ENCODE measurements around the gene GULP1.
"Not testable (repeated sequence)": the region's sequence is repeated elsewhere in the genome, so short reads cannot be mapped to it uniquely, and the experiment has no call there.

Gene GULP1

DNA sequence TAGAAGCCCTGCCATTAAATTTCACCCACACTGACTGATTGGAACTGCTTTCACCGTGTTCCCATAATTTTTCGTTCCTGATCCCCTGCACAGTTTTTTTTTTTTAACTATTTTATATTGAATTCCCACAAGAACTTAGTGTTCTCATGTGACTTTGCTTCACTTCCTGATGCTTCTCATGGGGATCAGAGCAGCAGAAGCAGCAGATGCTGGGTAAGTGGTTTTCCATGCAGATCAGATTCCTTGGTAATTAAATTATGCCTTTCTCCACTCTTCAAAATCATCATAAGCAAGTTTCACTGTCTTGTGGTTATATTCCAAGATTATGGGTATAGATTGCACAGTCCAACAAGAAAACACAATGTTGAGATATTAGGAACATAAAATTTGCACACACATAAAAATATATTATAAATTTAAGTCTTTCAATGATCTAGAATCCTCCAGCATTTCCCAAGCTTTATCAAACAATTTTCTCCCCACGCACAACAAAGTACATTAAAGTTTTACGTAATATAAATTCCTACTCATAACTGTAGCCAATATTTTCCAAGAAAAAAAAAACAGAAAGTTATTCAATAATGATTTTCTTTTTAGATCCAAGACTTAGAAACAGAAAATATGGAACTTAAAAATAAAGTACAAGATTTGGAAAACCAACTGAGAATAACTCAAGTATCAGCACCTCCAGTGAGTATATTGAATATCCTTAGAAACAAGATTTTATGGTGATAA is 277.9 kb downstream of the GULP1 start:
- DNase-seq: no peak

DNA sequence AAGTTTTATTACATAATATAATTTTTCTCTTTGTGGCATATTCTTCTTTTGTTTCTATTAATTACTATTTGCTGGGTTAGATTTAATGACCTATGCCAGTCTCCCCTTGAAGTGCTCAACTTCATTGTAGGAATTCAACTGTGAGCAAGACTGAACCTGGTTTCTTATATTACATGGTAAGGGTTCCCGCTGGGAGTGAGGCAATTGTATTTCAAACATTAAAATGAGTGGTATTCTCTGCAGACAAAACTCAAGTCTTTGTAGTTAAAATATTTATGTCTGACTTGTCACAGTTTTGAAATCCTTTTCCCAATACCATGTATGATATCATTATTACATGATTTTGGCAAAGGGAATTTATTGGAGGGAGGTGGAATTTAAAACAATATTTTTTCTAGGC is 278.7 kb downstream of the GULP1 start:
- DNase-seq: no peak

DNA sequence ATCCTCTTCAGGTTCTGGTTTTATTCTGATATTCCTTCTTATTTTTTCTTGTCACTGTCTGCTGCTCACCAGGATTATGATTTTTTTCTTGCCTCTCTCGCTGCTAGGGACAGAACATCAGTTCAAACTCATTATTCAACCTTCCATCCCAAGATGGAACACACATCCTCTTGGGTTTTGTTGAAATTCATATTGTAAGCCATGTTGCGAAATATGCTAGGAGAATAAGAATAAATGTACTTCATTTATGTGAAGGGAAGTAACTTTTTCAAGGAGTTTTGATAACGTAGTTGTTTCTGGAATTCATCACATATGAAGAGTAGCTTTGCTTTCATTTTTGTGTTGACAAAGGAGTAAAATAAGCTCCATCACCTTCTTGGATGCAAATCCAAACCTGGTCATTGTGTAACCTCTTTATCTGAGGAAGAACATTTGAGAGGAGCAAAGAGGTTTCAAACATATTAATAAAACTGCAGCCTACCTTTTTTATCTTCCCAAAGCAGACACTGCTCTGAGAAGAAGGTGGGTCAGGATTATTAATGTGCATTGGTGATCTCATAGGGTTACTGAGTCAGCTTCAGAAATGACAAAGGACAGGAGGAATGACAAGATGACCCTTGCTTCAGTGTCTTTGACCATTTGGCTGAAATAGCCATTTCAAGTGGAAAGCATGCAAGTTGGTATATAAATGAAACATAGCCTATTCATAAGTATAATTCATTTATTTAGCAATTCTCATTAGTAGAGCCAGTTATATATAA is 280.0 kb downstream of the GULP1 start:
- DNase-seq: no peak

DNA sequence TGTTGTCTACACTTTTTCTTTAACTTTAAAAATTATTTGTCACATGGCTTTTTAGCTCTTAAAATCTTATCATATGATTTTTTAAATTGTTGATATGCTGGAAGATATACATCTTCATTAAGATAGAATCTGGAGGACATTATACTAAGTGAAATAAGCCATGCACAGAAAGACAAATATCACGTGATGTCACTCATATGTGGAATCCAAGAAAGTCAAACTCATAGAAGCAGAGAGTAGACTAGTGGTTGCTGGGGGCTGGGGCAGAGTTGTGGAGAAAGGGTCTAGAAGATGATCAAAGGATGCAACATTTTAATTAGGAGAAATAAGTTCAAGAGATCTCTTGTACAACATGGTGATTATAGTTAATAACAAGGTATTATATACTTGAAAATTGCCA is 280.9 kb downstream of the GULP1 start:
- DNase-seq: no peak

DNA sequence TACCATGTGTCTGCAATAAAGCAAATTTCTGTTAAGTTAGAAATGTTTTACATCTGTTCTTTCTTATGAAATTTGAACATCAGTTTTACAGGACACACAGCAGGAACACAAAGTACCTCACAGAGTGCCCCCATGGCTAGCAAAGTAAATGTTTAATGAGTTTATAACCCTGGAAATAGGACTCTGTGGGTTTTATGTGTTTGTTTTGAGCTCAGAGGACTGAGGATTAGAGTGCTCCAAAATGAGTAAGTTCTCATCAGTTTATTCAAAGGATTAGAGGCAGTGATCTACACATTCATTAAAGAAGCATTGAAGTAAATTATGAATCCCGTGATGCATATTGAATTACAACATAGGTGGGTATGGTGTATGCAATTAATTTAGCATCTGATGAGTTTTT is 281.8 kb downstream of the GULP1 start:
- DNase-seq: no peak

DNA sequence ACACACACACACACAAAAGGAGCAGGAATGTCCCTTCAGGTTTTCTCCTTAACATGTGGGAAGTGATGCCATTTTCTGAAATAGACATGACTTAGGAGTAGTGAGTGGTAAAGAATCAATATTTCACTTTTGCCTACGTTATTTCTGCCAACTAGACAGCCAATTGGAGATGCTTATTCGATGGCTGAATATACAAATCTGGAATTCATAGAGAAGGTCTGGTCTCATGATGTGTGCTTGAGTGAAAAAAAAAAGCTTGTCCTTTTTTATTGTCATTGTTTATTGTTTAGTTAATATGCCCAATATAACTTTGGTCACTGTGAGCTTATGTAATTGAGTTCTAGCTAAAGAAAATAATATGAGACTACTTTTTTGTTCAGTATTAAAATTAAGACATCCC is 284.3 kb downstream of the GULP1 start:
- DNase-seq: no peak

DNA sequence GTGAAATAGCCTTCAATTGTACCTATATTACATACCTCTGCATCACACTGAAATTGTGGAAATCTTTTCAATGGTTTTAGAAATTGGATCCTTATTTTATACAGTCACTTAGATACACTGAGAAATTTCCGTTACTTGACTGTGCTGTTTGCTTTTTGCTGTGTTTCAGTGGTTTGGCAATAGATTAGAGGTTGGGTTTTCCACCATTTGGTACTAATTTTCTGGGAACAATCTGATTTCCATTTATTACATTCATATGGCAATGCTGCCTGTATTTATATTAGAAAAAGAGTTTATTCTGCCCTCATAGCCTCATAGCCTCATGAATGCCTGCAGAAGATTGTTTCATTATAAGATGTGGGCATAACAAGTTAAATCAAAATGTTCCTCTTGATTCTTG is 285.0 kb downstream of the GULP1 start:
- DNase-seq: no peak

DNA sequence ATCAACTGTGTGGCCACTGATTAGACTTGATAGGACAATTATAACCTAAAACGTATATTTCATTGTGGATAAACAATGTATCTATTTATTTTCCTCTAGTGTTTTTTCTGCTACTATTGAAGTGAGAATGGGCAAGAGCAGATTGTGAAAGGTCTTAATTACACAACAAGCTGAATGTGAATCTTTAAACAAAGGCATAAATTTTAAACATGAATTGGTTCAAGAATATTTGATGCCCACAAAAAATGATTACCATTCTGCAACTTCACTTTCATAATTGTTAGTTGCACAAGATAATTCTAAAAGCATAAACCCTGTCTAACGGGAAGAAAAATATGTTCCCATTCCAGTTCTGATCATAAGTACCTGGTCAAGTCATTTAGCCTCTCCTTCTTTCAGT is 285.6 kb downstream of the GULP1 start:
- no peak for DNase-seq

DNA sequence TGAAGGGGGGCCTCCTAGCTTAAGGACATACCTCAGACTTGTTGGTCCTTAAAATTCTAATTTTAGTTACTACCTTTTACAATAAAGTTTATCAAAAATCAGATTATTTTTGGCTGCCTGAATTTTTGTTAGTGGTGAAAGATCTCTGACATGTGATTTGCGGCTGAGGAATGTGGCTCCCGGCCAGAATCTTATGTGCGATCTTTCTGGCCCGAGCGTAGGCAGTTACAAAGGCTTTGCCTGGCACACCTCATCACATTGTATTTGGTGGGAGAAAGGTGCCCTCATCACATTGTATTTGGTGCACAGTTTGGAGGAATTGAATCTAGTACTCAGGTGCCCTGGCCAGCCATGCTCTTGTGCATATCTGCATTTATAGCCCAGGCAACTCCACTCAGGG is 289.1 kb downstream of the GULP1 start:
- DNase-seq: no peak

DNA sequence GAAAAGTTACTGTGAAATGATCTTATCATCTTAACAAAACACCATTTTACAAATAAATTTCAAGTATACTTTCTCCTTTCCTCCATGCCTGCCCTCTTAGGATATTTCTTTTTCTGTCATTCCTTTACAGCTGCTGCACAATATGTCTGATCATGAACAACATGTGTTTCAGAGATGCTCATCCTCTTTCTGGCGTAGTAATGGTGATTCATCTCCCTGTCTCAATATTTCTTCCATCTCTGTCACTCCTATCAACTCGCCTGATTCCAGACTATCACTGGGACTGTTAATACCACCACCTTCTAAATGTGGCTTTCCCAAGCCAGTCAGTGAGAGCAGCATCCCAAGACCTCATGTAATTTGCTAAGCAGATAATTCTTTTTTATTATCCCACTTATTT is 290.5 kb downstream of the GULP1 start:
- no peak for DNase-seq

DNA sequence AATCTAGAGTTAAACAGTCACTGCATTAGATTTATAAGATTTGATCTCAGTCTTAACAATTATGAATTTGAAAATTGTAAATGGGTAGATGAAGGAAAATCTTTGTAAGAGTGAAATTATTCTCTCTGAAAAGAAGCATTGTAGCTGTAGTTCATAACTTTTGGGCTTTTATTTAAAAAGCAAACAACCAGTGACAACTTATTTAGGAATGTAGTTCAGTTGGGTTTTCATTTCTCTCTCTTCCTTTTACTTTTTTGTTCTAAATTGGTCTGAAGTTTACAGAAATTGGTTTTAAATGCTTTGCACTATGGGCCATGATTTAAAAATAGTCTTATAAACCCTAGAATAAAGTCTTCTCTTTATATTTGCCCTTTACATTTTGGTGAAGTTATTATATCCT is 296.6 kb downstream of the GULP1 start:
- DNase-seq: no peak

DNA sequence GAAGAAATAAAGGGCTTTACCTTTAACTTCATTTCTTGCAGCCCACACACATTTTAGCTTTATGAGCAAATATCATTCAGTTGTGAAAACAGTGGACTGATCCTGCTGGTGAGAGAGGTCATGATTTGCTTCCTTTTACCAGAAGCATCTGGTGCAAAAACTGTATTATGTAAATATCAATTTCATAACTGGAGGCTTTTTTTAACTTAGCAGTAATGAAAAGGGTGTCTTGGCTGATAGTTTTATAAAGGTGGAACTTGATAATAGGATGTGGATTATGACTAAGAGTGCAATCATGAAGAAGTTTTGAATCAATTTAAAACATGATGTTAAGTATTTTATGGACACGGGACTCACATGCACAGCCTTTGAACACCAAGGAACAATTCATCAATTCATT is 304.4 kb downstream of the GULP1 start:
- no peak for DNase-seq

DNA sequence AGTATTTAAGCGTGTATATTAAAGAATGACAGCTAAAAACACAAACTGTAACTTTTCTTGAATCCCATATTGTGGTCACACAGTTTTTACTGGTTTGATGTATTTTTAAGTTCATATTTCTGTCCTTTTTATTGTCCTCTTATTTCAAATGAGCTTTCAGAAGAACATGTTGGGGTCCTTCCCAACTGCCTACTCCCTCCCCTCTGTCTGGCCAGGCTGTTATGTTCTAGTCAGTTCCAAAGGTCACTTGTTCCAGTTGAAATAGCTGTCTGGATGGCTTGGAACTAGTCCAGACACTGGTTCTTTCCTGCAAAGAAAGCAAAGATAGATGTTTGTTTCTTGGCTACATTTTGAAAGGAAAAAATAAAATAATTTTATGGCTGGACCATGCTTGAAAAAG is 306.9 kb downstream of the GULP1 start:
- DNase-seq: no peak

DNA sequence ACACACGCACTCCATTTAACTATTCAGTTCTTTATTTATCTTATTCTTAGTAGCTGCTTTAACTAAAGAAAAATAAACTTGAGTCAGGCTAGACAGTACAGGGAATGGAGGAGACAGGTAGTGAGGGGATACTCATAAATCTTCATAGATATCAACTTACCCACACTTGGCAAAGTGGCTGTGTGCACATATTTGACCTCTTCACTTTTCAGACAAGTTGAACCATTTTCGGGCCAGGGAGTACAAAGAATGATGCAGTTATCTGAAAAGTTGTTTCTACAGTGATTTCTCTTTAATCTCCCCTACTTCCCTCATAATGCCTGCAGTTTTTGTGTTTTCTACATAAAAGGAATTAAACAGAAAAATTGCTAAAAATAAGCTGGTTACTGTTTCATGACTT is 307.5 kb downstream of the GULP1 start:
- no peak for DNase-seq

DNA sequence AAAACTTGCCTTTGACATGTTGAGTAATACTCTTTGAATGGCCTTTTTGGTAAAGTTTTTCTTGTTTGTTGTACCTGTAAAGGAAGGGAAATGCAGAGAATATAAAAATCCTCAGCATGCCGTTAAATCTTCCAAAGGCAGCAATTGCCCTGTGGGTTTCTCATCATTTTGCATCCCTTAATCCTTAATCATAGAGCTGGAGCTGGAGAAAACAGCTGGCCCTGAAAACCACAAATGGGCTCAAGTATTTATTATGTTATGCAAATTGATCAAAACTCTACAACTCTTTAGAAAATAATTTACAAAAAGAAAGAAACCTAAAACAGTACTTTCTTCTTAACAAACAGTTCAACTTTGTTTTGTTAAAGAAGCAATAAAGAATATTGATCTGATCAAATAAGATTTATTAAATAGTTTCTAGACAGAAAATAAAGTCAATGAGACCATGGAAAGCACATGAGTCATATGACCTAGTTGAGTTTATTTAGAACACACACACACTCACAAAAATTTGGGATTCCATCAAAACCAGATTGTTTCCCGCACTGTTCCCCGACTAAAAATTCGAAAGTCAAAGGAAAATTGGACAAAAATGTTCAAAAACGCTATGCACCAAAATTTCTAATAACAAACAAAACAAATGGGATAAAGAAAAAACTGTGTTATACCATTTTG is 309.0 kb downstream of the GULP1 start:
- no peak for DNase-seq

DNA sequence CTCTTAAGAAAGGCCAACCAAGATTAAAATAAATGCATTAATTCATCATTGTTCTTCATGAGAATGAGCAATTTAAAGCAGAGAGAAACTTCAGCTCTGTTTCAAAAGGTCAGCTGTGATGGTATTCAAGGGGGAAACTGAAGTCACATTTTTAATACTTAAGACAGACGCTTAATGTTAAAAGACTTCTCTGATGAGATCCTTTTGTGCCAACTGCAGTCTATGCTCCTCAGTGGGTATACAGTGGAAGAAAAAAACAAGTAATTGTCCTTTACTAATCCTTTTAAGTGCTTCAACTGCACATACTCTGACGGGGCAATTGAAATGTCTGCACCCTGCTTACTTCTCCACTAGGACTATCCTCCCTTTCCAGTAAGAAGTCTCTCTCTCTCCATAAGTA is 309.7 kb downstream of the GULP1 start:
- no peak for DNase-seq

DNA sequence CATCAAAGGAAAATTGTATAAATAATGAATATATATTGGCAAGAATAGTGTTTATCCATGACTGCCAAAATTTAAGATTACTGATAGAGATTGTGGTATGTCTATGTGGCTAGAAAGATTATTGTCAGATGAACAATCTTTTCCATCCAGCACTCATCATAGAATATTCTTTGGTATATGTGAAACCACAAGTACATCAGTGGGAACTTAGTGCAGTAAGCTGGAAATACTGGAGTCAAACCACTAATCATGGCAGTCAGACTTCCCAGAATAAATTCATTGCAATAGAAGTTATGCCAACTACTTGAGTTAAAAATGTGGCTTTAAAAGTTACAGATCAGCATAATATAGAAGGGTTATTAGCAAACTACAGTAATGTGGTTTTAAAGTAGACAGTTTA is 310.3 kb downstream of the GULP1 start:
- DNase-seq: no peak

DNA sequence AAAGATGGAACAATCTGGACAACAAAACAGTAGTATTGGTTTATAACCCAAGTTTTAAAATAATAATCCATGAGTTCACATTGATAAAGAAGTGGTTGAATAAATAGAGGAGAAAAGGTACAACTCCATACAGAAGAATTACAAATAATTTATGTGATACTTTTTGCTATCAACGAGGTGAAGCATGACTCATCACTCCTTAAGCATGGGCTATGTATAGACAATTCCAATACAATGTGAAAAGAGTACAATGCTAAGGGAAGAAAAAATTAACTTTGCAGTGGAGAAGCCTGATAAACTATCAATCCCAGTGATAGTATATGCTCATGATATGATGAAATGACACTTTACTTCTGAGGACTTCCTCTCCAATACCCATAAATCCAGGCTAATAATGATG is 312.9 kb downstream of the GULP1 start:
- DNase-seq: no peak

DNA sequence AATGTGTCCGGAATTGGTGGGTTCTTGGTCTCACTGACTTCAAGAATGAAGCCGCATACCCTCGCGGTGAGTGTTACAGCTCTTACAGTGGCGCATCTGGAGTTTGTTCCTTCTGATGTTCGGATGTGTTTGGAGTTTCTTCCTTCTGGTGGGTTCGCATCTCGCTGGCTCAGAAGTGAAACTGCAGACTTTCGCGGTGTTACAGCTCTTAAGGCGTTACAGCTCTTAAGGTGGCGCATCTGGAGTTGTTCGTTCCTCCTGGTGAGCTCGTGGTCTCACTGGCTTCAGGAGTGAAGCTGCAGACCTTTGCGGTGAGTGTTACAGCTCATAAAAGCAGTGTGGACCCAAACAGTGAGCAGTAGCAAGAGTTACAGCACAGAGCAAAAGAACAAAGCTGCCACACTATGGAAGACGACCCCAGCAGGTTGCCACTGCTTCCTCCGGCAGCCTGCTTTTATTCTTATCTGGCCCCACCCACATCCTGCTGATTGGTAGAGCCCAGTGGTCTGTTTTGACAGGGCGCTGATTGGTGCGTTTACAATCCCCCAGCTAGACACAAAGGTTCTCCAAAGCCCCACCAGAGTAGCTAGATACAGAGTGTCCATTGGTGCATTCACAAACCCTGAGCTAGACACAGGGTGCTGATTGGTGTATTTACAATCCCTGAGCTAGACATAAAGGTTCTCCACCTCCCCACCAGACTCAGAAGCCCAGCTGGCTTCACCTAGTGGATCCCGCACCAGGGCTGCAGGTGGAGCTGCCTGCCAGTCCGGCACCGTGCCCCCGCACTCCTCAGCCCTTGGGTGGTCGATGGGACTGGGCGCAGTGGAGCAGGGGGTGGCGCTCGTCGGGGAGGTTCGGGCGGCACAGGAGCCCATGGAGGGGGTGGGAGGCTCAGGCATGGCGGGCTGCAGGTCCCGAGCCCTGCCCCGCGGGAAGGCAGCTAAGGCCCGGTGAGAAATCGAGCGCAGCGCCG is 314.2 kb downstream of the GULP1 start:
- DNase-seq: not testable (repeated sequence)

DNA sequence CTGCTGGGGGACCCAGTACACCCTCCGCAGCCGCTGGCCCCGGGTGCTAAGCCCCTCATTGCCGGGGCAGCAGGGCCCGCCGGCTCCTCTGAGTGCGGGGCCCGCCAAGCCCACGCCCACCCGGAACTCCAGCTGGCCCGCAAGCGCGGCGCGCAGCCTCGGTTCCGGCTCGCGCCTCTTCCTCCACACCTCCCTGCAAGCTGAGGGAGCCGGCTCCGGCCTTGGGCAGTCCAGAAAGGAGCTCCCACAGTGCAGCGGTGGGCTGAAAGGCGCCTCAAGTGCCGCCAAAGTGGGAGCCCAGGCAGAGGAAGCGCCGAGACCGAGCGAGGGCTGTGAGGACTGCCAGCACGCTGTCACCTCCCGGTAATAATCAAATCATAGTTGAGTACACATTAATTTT is 314.9 kb downstream of the GULP1 start:
- not testable (repeated sequence) for DNase-seq

DNA sequence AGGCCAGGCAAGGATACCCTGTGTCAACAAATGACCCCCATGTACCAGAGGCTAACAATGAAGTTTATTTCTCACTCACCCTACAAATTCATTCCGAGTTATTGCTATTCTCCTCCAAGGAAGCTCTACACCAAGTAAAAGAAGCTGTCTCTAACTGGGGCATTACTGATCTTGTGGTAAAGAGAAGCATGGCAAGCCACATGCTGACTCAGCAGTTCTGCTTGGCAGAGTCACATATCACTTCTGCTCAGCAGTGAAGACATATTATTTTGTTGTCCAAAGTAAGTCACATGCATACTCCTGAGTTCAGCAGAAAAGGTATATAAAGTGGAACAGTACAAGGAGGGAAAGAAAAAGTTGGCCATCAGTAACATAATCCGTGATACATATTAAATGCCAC is 315.8 kb downstream of the GULP1 start:
- no peak for DNase-seq

DNA sequence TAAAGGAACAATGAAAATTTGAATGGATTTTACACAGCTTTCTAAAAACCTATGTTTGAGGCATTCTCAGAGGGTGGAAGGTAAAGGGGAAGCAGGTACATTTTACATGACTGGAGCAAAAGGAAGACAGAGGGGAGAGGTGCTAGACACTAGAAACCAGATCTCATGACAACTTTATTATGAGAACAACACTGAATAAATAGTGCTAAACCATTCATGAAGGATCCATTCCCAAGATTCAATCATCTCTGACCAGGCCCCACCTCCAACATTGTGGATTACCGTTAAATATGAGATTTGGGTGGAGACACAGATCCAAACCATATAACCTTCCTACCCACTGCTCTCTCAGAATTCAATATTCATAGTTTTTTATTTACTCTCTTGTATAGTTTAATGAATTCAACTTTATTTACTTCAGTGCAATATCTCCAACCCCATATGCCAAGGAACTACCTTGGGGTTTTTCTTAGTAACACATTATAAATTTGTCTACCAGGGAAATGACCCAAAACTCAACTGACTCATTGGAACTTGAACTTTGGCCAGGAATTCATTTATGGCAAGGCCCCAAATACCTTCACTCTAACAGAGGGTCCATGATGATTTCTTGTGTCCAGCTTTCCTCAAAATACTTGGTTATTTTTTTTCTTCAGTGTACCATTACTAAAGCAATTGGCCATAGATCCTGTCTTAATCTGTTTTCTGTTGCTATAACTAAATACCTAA is 317.8 kb downstream of the GULP1 start:
- DNase-seq: no peak

Data from stimulated activated CD4-positive, alpha-beta T cell treated with anti-CD3 and anti-CD28 coated beads, Interleukin-4, amount 100 ng/mL, for 24 hours (primary cell).